Stimulated activated CD4-positive, alpha-beta T cell treated with anti-CD3 and anti-CD28 coated beads, Interleukin-12 subunit alpha, Interleukin-12 subunit beta, amount 100 ng/mL, for 24 hours (primary cell): Measurements from ENCODE around the gene TGM1.

Experiments
- DNase-seq, 2 experiments: peaks; one replicate each; pipeline ENCODE4 v3.0.0-alpha.2; 2020; ENCODE audit warnings: low read depth in 2 of 2

TGM1 gene

GRCh38 chr14:24271134-24271833 lies 8.3 kb upstream of the TGM1 start, which contains the start of gene RABGGTA:
Gene RABGGTA, minus strand, starts transcription at chr14:24271597. Its CDS starts 482 bp downstream, at chr14:24271115.
- peak; percentile 75 to 76 for DNase-seq

DNA sequence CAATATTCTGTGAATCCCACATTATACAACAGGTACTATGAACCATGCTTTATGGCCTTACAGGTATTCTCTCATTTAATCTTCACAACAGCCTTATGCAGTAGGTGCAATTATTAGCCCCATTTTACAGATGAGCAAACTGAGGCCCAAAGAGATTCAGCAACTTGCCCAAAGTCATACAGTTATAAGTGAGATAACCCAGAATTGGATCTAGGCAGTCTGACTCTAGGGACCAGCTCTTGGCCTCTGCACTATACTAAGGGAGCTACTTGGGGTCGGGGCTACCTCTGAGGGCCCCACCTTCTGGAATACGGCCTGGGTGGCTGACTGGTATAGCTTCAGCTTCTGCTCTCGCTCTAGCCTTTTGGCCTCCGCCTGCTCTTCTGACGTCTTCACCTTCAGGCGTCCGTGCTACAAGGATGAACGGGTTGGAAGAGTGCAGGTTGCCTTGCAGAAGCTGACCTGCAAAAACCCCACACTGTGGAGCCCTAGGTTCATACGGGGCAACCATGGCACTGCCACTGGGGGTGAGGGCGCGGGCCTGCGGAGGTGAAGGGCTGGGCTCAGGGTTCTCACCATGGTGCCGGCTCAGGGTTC lies 7.7 kb upstream of the TGM1 start:
- no peak for DNase-seq

DNA sequence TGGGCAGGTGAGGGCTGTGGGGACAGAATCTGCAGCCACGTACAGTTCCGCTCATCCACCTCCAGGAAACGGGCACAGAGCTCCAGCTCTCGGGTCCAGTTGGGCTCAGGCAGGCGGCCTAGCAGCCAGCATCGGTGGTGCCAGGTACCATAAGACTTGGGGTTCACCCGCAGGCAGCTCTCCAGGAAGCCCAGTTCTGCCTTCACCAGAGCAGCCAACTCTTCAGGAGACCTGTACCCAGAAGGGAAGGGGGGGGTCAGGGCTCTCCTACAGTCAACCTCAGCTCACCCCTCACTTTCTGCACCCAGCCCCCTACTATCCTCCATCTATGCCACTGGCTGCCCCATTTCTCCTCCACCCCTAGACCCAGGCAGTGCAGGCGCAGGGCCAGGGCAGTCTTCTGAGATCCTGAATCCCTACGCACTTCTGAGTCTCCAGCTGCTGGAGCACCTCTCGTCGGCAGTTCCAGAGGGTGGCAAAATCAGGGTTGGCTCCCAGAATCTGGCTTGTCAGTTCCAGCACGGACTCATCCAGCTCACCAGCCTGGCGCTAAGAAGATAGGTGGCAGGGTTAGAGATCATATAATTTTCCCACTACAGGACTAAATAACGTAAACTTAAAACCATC lies 7.0 kb upstream of the TGM1 start:
- DNase-seq, result no peak

DNA sequence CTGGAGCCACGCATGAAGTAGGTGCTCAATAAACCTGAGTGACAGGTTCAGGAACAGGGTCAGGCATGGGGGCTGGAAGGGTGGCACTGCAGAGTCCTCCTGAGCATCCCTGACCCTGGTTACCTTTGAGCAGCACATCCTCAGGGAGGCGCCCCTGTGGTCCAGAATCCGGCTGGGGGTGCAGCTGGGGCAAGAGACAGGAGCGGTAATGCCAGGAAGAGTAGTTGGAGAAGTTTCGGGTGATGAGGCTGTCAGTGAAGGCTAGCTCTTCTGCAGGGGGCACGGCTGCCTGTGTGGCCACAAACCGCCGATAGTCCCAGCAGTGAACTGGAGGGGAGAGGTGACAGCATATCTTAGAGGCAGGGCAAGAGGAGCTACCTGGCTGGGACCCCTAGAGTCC lies 6.4 kb upstream of the TGM1 start:
- DNase-seq, result no peak

DNA sequence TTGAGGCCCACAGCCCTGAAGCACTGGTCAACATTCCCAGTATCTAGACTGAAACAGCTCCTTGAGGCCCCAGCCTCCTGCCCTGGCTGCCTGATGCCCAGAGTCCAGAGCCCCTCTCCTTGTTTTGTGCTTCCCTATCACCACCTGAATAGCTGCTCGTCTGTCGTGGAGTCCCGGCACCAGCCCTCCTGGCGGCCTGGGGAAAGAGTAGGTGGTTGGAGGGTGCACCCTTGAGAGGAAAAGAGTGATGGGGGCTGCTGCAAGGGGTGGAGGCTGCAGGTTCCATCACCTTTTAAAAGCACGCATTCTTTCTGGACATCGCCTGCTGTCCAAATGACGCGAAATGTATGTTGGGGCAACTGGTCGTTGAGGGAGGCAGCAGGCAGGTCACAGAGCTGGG lies 5.2 kb upstream of the TGM1 start:
- no peak for DNase-seq

DNA sequence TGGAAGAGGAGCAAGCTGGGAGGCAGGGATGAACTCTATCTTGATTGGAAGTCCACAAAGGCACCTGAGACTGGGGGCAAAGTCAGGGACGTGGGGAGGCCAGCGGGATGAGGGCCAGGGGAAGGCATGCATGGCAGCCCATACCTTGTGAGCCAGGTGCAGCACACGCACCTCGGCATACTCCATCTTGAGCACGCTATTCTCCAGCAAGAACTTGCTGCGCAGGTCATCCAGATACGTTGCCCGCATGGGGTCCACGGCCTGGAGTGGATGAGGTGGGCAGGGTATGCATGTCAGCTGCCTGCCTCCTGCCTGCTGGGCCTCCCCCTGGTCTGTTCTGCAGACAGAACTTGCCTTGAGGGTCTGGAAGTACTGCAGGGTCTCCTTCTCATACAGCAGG lies 4.5 kb upstream of the TGM1 start:
- no peak for DNase-seq

GRCh38 chr14:24266344-24267244 lies 3.6 kb upstream of the TGM1 start:
- DNase-seq, result no peak

- DNase-seq, result no peak
Observed at GRCh38 chr14:24264298-24264697, 1.3 kb upstream of the TGM1 start.

DNA sequence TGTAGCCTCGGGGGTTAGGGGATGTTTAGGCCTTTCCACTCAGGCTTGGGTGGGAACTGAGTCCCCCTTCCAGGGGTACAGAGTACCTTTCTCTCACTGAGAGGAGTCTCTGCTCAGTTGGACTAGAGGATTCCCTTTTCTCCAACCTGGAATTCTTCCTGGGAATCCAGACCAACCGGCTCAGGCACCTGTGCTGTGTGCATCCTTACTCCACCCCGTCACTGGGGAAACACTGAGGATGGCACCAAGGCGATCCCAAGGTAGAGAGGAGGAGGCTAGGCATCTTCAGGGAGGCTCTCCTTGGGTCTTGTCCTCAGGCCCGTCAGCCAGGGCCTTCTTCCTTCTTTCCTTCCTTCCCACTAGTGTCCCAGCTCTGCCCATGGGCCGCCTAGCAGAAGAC lies 871 bp upstream of the TGM1 start:
- DNase-seq, result no peak

DNA sequence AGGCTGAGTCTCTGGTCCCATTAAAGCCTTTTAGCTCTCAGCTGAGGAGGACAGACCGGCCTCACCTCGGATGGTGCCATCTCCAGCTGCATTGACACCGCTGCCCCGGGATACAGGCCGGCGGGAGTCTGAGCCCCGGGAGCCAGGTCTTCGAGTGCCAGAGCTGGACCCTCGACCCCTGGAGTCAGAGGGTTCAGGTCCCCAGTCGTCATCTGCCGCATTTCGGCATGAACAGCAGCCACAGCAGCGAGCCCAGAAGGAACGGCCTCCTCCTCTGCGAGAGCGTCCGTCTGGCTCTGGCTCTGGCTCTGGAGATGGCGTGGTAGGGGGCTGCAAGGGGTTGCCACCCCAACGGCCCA lies 1.0 kb downstream of the TGM1 start:
- no peak for DNase-seq

GRCh38 chr14:24261256-24261968 lies 1.6 kb downstream of the TGM1 start:
- no peak for DNase-seq

- no peak for DNase-seq
Observed at GRCh38 chr14:24260780-24261157, 2.2 kb downstream of the TGM1 start.

DNA sequence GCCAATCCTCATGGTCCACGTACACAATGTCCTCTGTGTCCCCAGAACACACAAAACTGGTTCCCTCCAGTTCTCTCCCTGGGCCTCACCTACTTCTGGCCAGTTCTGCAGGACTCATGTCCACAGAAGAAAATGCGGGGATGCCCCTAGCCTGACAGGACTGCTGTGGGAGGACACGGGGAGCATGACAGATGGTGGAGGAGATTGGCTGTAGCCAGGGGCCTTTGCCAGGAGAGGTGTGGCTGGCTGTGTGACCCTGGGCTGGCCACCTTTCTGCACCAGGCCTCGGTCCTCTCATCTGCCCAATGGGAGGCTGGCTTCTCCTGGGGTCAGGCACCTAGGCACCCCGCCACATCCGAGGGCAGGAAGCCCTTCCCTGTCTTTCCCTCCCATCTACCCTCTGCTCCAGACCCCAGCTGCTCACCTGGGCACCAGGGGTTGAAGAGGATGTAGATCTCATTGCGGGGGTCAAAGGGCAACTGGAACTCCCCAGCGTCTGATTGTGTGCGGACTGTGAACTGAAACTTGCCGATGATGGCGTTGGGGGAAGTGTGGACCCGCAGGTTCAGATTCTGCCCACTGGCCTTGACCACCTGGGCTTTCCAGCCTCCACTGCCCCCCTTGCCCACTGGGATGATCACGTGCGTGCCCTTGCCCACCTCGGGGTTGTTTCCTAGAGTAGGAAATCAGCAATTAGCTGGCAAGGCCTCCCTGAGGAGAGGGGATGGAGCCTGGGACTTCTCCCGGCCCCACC lies 2.8 kb downstream of the TGM1 start:
- DNase-seq, result no peak

DNA sequence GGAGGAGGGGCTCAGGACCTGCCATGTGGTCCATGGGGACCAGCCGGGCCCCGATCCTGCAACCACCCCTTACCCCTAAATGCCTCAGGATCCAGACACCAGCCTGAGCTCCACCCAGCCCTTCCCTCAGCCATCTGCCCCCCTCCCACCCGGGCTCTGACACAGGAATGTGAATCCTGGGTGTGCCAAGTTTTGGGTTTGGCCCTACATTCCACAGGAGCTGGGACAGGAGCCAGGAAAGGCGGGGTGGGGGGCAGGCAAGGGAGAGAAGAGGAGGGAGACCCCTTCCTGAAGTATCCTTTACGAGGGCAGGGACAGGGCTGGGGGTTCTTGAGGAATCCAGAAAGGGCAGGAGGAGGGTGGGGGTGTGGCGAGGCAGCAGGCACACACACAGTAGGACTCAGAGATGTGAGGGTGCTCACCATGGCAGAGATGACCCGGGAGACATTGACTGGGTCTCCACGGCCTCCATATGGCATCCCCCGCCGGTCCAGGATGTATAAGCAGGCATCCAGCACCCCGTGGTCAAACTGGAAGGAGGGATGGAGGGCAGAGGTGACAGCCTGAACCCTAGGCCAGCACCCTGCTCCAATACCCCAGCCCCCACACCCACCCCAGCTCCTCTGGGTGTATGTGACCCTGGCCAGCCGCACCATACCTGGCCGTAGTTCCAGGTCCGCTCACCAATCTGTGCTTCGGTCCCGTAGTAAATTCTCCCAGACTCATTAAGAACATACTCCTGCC lies 3.5 kb downstream of the TGM1 start:
- no peak for DNase-seq

GRCh38 chr14:24258548-24259265 lies 4.3 kb downstream of the TGM1 start:
- DNase-seq, result no peak

DNA sequence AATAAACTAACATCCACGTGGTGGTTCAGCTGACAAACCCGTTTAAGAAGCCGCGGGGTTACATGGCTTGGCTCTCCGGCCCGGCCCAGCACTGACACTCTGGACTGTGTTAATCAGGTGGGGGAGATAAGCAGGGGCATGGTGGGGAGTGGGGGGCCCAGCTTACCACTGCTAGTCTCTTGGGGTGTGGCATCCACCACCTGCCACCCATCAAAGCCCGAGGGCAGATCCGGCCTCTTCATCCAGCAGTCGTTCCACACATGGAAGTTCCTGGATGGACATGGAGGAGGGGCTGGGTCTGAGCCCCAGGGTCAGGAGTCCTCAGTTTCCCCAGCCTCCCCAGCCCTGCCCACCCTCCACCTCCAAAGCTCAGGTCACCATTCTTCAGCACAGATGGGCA lies 4.9 kb downstream of the TGM1 start:
- no peak for DNase-seq

DNA sequence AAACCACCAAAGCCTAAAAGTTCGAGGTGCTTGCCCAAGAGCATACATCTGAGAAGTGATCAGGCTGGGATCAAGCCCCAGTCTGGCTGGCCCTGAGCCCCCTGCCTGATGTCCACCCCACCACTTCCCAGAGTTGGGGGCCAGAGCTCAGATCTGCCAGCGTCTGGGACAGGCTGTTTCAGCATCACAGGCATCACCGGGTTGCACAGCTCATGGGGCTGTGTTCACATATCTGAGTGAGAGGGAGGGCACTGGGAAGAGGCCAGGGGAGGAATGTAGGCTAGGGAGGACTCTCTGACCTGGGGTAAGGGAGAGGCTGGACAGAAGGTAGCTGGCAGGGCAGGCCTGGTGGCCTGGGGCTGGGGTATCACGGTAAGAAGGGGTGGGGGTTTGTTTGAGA lies 6.0 kb downstream of the TGM1 start:
- no peak for DNase-seq

GRCh38 chr14:24255931-24256711 lies 6.9 kb downstream of the TGM1 start:
- no peak for DNase-seq

DNA sequence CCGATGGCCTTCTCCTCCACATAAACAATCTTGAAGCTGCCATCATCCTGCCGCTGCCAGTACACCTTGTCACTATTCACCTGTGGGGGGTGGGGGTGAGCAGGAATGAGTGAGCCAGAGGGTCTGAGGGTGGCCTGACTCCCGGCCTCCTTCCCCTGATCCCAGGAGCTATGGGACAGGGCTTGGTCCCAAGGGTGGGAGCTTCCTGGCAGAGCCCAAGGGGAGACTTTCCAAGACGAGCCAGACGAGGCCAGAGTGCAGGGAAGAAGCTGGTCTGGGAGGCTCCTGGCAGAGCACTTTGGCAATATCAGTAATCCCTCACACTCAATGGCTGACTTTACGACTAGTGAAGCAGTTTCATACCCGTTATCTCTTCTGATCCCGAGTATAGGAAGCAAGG lies 7.5 kb downstream of the TGM1 start:
- no peak for DNase-seq
